ENCODE data around the gene NGEF.

The NGEF gene

GRCh38 chr2:232879618-232880494, 133.2 kb downstream of the NGEF start:
- TF ChIP-seq ZFX (IDR thresholded peaks at IDR 0.05; ENCODE audit: borderline replicate concordance) (no peak), CTCF (IDR thresholded peaks at IDR 0.05) (no peak)
- H3K27ac ChIP-seq: no peak overlapping the region

- H3K27ac ChIP-seq: no peak overlapping the region
- TF ChIP-seq CTCF (IDR thresholded peaks at IDR 0.05) (no peak), ZFX (IDR thresholded peaks at IDR 0.05; ENCODE audit: borderline replicate concordance) (no peak)
Observed at GRCh38 chr2:232878855-232879617, 134.0 kb downstream of the NGEF start.

- H3K27ac ChIP-seq: no peak overlapping the region
- no peak for TF ChIP-seq ZFX (IDR thresholded peaks at IDR 0.05; ENCODE audit: borderline replicate concordance)
Observed at GRCh38 chr2:232877940-232878511, 135.0 kb downstream of the NGEF start.

- H3K27ac ChIP-seq: peak overlapping the region; percentile 77
- no peak for TF ChIP-seq CTCF (IDR thresholded peaks at IDR 0.05)
- TF ChIP-seq ZFX (IDR thresholded peaks at IDR 0.05; ENCODE audit: borderline replicate concordance): no peak
Observed at GRCh38 chr2:232876978-232877441, 136.0 kb downstream of the NGEF start.

- peak overlapping the region; percentile 77 for H3K27ac ChIP-seq
- TF ChIP-seq CTCF (IDR thresholded peaks at IDR 0.05): peak; percentile 31
- no peak for TF ChIP-seq ZFX (IDR thresholded peaks at IDR 0.05; ENCODE audit: borderline replicate concordance)
Observed at GRCh38 chr2:232876161-232876977, 136.7 kb downstream of the NGEF start.

GRCh38 chr2:232875256-232876121, 137.6 kb downstream of the NGEF start:
- TF ChIP-seq ZFX (IDR thresholded peaks at IDR 0.05; ENCODE audit: borderline replicate concordance) (no peak), CTCF (IDR thresholded peaks at IDR 0.05) (no peak)
- H3K27ac ChIP-seq: peak overlapping the region; percentile 77

Data from 22Rv1 (cell line).